ENCODE data around the gene UQCRFS1.

Gene UQCRFS1

DNA sequence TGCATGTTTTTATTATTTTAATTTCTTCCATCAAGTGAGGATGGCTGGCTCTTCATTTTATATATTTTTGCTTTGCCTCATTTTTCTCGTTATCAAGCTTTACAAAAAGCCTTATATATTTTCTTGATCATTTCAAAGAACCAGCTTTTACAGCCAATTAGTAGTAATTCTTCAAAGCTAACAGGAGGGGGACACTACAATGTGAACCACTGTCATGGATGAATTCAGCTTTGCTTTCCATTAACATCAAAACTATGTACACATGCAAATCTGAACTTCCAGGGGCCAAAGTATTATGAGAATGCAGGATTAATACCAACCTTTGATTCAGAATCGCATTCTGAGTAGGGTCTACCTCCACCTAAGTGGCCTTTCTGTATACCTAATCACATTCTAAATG lies 11.1 kb downstream of the UQCRFS1 start:
- Mint-ChIP-seq H3K4me3 (no peak overlapping the region), H3K4me1 (peaks cover 7% of the 10 kb centered on the region), H3K27me3 (no peaks in the 10 kb centered on the region), H3K27ac (no peak overlapping the region), H3K9me3 (peaks cover 3% of the 10 kb centered on the region), H3K36me3 (peaks cover 30% of the 10 kb centered on the region)
- ATAC-seq, result no peak

DNA sequence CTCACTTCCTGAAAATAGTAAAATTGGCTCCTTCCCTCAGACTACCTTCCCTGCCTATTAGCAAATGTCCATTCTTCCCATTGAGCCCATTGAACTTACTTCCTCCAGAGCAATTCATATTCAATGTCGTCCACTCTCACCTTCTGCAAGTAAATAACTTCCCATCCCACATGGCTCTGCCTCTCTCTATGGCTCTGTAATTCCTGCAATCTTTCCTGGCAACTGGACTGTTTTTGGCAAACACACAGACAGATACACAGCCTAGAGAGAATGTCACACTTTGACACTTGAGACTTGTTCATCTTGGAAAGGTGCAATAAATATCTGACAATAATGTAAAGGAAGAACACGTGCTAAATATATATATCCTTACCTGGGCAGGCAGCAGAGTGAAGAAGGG lies 18.3 kb downstream of the UQCRFS1 start:
- Mint-ChIP-seq H3K27ac (no peak overlapping the region), H3K27me3 (no peaks in the 10 kb centered on the region), H3K9me3 (peaks cover 3% of the 10 kb centered on the region)

DNA sequence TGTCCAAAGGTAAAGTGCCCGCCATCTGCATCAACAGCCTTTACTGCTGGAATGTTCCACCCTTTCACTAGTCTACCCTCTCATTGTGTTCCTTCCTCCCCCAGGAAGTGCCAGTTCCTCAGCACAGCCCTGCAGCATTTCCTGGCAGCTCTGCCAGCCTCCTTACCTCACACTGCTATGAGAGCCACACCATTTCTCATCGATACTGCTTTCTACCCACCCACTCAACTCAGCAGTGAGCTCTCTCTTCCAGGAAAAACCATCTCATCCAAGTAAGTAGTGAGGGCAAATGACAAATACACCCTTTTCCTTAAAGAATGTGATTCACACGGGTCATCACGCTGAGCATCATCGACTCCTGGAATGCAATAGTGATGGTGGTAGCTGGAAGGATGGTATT lies 19.8 kb downstream of the UQCRFS1 start:
- H3K27me3 Mint-ChIP-seq, result no peaks in the 10 kb centered on the region
- ATAC-seq, result no peak
- no peak overlapping the region for H3K27ac Mint-ChIP-seq
- no peaks in the 10 kb centered on the region for H3K4me1 Mint-ChIP-seq
- no peak overlapping the region for H3K4me3 Mint-ChIP-seq
- H3K9me3 Mint-ChIP-seq, result peaks cover 3% of the 10 kb centered on the region
- no peaks in the 10 kb centered on the region for H3K36me3 Mint-ChIP-seq

More for the DNA sequence above, 18.3 kb downstream of the UQCRFS1 start:
- no peaks in the 10 kb centered on the region for H3K36me3 Mint-ChIP-seq
- no peaks in the 10 kb centered on the region for H3K4me1 Mint-ChIP-seq
- no peak for ATAC-seq
- H3K4me3 Mint-ChIP-seq, result no peak overlapping the region

DNA sequence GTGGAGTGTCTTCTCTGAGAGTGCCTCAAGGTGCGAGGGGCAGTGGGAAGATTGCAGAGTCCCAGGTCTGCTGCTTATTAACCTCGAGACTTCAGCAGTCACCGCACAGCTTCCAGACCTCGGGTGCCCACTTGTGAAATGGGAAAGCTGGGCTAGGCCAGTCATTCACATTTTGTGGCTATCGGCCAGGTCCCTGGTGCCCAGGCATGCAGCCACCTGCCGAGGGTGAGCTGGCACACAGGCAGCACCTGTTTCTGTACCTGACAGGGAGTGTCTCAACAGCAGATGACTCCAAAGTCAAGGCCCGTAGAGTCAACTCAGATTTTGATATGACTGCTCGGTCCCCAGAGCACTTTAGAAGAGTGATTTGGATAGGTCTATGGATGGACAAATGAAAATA lies 21.9 kb downstream of the UQCRFS1 start:
- H3K9me3 Mint-ChIP-seq, result no peaks in the 10 kb centered on the region
- no peak overlapping the region for H3K27ac Mint-ChIP-seq
- no peaks in the 10 kb centered on the region for H3K27me3 Mint-ChIP-seq
- no peak for ATAC-seq
- no peaks in the 10 kb centered on the region for H3K36me3 Mint-ChIP-seq
- no peak overlapping the region for H3K4me3 Mint-ChIP-seq
- H3K4me1 Mint-ChIP-seq, result no peaks in the 10 kb centered on the region

DNA sequence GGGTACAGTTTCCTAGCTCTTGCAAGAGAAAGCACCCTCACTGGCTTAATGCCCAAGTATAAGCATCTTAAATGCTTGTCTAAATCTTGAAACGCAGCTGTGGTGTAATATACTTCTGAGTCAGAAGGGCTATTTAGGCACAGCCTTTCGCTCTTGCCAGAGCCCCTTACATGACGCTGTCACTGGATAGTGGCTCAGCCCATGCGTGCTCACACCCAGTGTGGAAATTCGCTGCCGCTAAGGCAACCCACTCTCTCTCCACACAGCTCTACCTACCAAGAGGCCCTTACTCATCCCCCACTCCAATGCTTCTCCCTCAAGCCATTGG lies 24.0 kb downstream of the UQCRFS1 start:
- H3K4me3 Mint-ChIP-seq, result no peak overlapping the region
- H3K27ac Mint-ChIP-seq, result no peak overlapping the region
- ATAC-seq, result no peak
- H3K4me1 Mint-ChIP-seq, result no peaks in the 10 kb centered on the region
- no peaks in the 10 kb centered on the region for H3K27me3 Mint-ChIP-seq
- H3K36me3 Mint-ChIP-seq, result no peaks in the 10 kb centered on the region
- no peaks in the 10 kb centered on the region for H3K9me3 Mint-ChIP-seq

DNA sequence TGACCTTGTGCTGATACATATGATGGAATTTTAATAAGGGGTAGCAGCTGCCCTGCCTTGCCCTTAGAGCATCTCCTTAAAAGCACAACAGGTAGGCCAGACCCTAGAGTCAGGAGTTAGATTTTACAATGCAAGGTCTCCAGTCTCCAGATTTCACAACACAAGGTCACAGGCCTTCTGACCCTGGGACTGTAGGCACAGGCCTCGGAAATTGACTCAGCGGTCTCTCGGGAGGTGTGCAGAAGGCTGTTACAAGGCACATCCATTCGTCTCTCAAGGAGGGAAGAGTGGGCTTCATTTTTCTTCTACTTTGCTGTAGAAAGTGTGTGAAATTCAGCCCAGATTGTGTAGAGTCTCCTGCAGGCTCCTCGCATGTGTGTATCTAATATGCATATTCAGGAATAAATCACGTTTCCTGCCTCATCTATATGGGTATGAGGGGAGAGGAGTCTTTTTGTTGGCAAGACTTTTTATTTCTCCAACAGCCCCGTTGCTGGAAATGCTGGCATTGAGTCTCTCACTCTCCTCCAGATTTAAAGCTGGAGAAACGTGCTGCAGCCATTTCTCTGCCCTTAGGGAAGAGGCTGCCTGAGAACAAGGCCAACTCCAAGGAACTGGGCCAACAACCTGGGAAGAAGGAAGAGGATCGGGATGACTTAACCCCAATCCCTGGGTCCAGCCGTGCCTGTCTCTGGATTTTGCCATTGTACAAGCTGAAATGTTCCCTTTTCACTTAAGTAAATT lies 24.5 kb downstream of the UQCRFS1 start:
- no peak for ATAC-seq
- no peaks in the 10 kb centered on the region for H3K36me3 Mint-ChIP-seq
- no peaks in the 10 kb centered on the region for H3K27me3 Mint-ChIP-seq
- H3K4me1 Mint-ChIP-seq, result no peaks in the 10 kb centered on the region
- no peak overlapping the region for H3K4me3 Mint-ChIP-seq
- no peaks in the 10 kb centered on the region for H3K9me3 Mint-ChIP-seq
- no peak overlapping the region for H3K27ac Mint-ChIP-seq

DNA sequence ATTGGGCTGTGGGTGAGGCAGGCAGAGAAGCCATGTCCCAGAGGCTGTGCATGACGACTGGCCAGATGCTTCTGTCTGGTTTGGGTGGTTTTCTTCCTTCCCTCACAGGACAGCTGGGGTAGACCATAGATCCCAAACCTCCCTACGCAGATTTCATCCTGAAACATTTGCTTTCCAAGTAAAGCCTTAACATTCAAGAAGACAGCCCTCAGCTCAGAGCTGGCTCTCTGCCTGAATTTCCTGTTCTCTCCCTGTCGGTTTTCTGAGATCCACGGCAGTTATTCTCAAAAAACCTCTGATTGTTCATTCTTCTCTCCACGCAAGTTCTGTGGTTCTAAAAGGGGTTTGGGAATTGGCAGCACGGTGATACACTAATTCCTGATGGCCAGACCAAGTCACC lies 25.3 kb downstream of the UQCRFS1 start:
- Mint-ChIP-seq H3K9me3 (no peaks in the 10 kb centered on the region), H3K36me3 (no peaks in the 10 kb centered on the region), H3K27ac (no peak overlapping the region), H3K27me3 (no peaks in the 10 kb centered on the region), H3K4me3 (no peak overlapping the region), H3K4me1 (no peaks in the 10 kb centered on the region)
- ATAC-seq, result no peak

DNA sequence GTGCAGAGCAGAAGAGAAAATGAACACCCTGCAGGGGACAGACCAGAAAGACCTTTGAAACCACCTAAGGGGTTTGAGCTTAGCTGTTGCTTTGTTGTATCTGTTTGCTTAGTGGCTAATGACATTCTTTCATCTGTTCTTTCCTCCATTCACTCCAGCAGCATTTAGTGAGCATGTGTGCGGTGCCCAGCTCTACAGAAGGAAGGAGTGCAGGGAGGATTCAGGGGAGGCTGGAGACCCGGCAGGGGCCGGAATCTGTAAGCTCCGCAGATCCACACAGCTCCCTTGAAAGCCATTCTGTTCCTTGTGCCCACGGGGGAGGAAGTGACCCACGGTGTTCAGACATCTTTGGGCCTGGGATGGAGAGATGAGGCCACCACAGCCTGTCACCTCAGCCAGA lies 27.5 kb downstream of the UQCRFS1 start:
- Mint-ChIP-seq H3K27me3 (no peaks in the 10 kb centered on the region), H3K36me3 (no peaks in the 10 kb centered on the region), H3K9me3 (no peaks in the 10 kb centered on the region), H3K4me3 (no peak overlapping the region), H3K4me1 (no peaks in the 10 kb centered on the region), H3K27ac (no peak overlapping the region)
- no peak for ATAC-seq

DNA sequence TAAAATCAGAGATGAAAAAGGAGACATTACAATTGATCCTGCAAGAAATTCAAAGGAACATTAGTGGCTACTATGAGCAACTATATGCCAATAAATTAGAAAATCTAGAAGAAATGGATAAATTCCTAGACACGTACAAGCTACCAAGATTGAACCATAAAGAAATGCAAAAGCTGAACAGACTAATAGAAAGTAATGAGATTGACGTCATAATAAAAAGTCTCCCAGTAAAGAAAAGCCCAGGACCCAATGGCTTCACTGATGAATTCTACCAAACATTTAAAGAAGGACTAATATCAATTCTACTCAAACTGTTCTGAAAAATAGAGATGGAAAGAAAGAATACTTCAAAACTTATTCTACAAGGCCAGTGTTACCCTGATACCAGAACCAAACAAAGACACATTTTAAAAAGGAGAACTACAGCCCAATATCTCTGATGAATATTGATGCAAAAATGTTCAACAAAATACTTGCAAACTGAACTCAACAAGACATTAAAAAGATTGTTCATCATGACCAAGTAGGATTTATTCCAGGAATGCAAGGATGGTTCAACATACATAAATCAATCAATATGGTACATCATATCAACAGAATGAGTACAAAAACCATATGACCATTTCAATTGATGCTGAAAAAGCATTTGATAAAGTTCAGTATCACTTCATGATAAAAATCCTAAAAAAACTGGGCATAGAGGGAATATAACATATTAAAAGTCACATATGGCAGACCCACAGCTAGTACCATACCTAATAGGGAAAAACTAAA lies 35.8 kb downstream of the UQCRFS1 start:
- no peak for ATAC-seq
- no peaks in the 10 kb centered on the region for H3K4me1 Mint-ChIP-seq
- no peaks in the 10 kb centered on the region for H3K27me3 Mint-ChIP-seq

DNA sequence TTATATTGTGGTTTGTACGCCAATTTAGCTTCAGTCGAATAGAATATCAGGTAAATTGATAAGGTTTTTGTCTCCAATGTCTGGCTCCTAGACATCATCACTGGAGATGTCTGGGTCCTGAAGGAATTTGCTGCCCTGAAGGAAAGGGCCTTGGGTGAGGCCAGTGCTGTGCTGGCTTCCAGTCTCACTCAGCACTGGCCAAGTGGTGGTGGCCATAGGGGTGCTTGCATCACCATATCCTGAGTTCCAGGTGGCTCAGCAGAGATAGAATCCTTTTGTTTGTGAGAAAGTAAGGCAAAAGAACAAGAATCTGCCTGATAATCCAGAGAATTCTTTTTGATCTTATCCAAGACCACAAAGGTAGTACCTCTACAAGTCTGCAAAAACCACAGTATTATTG lies 39.1 kb downstream of the UQCRFS1 start:
- H3K9me3 Mint-ChIP-seq, result peaks cover 34% of the 10 kb centered on the region
- H3K4me1 Mint-ChIP-seq, result no peaks in the 10 kb centered on the region
- H3K36me3 Mint-ChIP-seq, result no peaks in the 10 kb centered on the region
- no peak for ATAC-seq
- no peaks in the 10 kb centered on the region for H3K27me3 Mint-ChIP-seq
- H3K27ac Mint-ChIP-seq, result no peak overlapping the region
- H3K4me3 Mint-ChIP-seq, result no peak overlapping the region

More for the DNA sequence above, 35.8 kb downstream of the UQCRFS1 start:
- Mint-ChIP-seq H3K36me3 (no peaks in the 10 kb centered on the region), H3K4me3 (no peak overlapping the region), H3K27ac (no peak overlapping the region), H3K9me3 (peaks cover 35% of the 10 kb centered on the region)

DNA sequence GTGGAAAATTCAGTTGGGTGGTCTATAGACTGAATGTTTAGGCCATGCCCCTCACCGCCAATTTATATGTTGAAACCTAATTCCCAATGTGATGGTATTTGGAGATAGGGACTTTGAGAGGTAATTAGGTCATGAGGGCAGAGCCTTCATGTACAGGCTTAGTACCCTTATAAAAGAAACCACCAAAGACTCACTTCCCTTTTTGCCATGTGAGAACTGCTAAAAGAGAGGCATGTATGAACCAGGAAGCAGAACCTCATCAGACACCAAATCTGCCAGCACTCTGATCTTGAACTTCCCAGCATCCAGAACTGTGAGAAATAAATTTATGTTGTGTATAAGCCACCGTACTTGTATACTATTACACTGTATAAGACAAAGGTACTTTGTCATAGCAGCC lies 40.6 kb downstream of the UQCRFS1 start:
- no peak overlapping the region for H3K4me3 Mint-ChIP-seq
- no peaks in the 10 kb centered on the region for H3K27me3 Mint-ChIP-seq
- peaks cover 34% of the 10 kb centered on the region for H3K9me3 Mint-ChIP-seq
- H3K27ac Mint-ChIP-seq, result no peak overlapping the region
- H3K36me3 Mint-ChIP-seq, result no peaks in the 10 kb centered on the region
- no peaks in the 10 kb centered on the region for H3K4me1 Mint-ChIP-seq
- no peak for ATAC-seq

DNA sequence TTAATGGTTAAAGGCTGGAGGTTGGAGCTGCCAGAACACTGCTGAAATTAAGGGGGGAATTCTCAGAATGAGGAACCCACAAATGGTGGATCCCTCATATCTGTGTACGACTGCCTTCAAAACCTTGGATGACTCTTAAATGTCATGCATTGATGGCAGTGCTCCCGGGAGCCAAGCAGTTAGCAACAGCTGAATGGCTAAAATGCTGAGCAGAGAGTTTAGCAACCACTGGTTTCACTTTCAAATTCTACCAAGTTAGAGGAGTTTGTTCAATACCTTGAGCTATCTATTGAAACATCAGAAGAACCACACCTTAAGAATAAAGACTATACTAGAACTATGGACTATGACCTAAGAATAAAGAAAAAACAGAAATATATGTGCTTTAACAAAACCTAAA lies 41.4 kb downstream of the UQCRFS1 start:
- Mint-ChIP-seq H3K9me3 (peaks cover 30% of the 10 kb centered on the region), H3K27ac (no peak overlapping the region), H3K4me1 (no peaks in the 10 kb centered on the region), H3K36me3 (no peaks in the 10 kb centered on the region), H3K4me3 (no peak overlapping the region), H3K27me3 (no peaks in the 10 kb centered on the region)
- ATAC-seq, result no peak

DNA sequence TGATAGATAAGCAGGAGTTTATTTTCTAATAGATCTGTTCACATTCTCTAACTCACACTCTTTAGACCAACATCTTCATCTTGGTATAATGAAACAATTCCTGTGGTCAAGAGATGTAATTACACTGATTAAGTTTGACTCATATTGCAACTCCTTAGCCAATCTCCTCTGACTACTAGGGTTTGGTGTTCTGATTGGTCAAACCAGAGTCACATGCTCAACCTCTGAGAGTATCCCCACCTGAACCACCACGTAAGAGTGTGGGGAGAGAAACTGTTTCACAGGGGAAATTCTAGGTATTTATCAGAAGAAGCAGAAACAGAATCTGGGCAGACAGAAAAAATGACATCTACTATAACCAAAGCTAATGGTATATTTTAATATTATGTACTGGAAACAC lies 42.4 kb downstream of the UQCRFS1 start:
- no peak overlapping the region for H3K4me3 Mint-ChIP-seq
- H3K4me1 Mint-ChIP-seq, result no peaks in the 10 kb centered on the region
- H3K9me3 Mint-ChIP-seq, result peaks cover 23% of the 10 kb centered on the region
- no peaks in the 10 kb centered on the region for H3K36me3 Mint-ChIP-seq
- ATAC-seq, result no peak
- H3K27ac Mint-ChIP-seq, result no peak overlapping the region
- no peaks in the 10 kb centered on the region for H3K27me3 Mint-ChIP-seq

DNA sequence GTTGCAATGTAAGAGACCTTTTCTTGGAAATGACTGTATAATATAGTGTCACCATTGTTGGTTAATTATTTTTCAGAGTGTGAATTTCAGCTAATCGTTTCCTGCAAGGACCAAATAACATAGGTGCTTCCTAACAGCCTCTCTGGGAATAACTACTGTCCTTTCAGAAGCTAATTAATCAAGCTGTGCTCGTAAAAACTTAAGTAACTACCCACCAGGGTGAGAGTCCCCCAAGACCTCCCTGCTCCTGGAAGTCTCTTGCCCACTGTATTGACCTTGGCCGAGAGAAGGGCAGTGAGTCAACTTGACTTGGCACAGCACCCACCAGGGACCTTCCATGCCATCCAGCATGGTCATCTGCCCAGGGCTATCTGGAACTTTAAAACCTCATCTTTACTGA lies 50.3 kb downstream of the UQCRFS1 start:
- Mint-ChIP-seq H3K9me3 (peaks cover 4% of the 10 kb centered on the region), H3K27ac (no peak overlapping the region), H3K4me3 (no peak overlapping the region), H3K27me3 (no peaks in the 10 kb centered on the region), H3K4me1 (no peaks in the 10 kb centered on the region), H3K36me3 (peaks cover 3% of the 10 kb centered on the region)
- ATAC-seq, result no peak

DNA sequence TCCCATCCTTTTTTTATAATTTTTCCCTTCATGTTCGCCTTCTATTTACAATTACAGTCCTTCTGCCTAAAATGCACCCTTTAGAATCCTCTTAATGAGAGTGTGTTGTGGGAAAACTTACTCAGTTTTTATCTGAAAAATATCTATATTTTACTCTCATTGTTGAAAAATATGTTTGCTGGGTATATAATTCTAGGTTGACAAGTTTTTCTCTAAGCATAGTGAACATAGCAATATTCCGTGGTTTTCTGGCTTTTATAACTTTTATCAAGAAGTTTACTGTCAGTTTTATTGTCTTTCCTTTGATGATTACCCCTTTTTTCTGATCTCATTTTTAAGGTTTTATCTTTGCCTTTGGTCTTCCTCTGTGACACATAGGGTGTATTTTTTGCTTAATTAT lies 57.3 kb downstream of the UQCRFS1 start:
- Mint-ChIP-seq H3K9me3 (peaks cover 28% of the 10 kb centered on the region), H3K4me3 (no peak overlapping the region), H3K4me1 (no peaks in the 10 kb centered on the region), H3K27ac (no peak overlapping the region), H3K36me3 (peaks cover 6% of the 10 kb centered on the region), H3K27me3 (no peaks in the 10 kb centered on the region)
- ATAC-seq, result no peak

Data from stimulated activated memory B cell treated with anti-CD40 and anti-IgM and Interleukin-4, amounts not matched to agents 10 μg/mL and 1 μg/mL and 100 μg/mL, for 72 hours (primary cell).